GM21737 (cell line): ENCODE measurements around the gene MYL5.

Experiments used
- ATAC-seq: cut with Tn5 transposase; IDR thresholded peaks from one replicate; pipeline ENCODE4 v1.9.1; 2021; ENCODE audit warnings: mild to moderate bottlenecking, moderate library complexity; ENCODE audit not compliant: unreplicated experiment

Gene MYL5

DNA sequence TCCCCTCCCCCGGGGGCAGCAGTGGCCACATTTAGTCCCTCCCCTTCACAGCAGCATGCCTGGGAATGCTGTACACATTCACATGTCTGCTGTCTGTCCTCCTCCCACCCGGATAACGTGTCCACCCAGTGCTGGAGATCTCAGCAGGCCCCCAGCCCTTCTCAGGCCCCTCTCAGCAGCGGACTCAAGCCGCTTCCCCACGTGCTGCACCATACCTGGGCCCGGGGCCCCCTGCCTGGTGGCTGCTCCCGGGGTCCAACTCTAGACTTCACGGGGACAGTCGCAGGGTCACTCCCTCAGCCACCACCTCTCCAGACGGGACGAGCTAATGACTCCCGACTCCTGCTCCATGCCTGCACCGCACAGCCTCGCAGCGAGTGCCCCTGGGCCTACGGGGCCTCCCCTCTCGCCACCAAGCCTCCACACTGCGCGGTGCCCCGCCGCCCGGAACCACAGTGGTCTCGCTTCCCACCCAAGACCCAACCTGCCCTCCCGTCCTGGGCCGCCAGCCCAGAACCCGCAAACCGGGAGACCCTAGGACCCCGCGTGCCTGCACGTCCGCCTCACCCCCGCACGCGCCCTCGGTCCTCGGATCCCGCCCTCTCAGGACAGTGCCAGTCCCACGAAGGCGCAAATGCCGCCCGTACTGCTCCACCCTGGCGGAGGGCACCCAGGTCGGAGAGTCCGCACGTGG is 30.0 kb downstream of the MYL5 start:
- ATAC-seq = no peak

DNA sequence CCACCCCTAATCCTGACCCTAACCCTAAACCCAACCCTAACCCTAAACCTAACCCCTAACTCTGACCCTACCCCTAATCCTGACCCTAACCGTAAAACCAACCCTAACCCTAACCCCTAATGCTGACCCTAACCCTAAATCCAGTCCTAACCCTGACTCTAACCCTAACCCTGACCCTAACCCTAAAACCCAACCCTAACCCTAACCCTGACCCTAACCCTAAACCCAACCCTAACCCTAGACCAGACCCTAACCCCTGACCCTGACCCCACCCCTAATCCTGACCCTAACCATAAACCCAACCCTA is 30.6 kb downstream of the MYL5 start:
- ATAC-seq = no peak

DNA sequence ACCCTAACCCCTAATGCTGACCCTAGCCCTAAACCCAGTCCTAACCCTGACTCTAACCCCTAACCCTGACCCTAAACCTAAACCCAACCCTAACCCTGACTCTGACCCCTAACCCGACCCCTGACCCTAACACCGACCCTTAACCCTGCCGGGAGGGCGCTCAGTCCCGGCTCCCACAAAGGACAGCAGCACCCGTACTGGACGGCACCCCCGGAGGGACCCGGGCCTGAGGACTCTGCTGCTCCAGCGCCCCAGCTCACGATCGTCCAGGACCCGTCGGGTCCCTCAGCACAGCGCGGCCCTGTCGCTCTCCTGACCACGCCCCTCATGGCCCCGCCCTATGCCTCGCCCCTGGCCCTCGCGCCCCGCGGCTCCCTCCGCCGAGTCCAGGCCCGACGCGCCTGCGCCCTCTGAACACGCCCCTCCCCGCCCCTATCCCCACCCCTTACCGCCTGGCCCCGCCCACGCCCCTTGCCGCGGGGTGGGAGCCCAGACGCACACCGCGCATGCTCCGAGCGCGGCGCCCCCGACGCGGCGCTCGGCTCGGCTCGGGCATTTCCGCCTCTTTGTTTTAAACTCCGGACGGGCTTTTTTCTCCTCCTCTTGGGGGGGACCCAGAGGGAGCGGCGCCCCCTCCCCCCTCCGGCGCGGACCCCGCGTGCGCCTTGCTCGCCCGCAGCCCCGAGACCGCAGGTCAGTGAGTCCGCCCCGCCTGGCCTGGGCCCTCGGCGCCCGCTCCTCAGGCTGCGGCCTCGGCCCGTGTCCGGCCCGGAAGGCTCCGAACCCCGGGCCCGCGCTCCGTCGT is 31.1 kb downstream of the MYL5 start, which contains the start of gene PCGF3:
TSS of gene PCGF3 (plus strand) at position 555 of the 805 bp plus-strand sequence. CDS start 27,849 bp downstream, outside the sequence.
- ATAC-seq = peak; percentile 87

DNA sequence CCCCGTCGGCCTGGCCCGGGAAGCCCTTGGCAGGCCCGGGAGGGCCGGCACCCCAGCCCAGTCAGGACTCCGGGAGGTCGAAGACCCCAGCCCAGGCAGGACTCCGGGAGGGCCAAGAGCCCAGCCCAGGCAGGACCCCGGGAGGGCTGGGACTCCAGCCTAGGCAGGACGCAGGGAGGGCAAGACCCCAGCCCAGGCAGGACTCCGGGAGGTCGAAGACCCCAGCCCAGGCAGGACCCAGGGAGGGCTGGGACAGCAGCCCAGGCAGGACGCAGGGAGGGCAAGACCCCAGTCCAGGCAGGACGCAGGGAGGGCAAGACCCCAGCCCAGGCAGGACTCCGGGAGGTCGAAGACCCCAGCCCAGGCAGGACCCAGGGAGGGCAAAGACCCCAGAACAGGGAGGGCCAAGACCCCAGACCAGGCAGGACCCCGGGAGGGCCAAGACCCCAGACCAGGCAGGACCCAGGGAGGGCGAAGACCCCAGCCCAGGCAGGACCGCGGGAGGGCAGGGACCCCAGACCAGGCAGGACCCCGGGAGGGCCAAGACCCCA is 31.8 kb downstream of the MYL5 start:
- peak; percentile 5 for ATAC-seq

DNA sequence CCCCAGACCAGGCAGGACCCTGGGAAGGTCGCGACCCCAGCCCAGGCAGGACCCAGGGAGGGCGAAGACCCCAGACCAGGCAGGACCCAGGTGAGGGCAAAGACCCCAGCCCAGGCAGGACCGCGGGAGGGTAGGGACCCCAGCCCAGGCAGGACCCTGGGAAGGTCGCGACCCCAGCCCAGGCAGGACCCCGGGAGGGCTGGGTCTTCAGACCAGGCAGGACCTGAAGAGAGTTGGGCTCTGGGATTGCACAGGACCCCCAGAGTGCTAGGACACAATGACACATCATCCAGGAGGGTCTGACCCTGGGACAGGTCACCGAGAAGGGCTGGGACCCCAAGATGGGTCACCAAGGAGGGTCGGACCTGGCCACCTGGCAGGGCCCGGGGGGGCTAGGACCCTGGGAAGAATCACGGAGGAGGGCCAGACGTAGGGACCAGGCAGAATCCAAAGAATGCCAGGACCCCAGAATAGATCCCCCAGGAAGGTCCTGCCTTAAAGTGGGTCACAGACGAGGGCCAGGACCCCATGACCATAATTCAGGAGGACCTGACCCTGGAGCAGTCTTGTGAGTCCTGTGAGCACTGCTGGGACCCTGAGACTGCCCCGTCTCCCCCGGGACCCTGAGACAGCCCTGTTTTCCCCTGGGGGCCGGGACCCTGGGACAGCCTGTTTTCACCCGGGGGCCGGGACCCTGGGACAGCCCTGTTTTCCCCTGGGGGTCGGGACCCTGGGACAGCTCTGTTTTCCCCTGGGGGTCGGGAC is 32.7 kb downstream of the MYL5 start:
- no peak for ATAC-seq

DNA sequence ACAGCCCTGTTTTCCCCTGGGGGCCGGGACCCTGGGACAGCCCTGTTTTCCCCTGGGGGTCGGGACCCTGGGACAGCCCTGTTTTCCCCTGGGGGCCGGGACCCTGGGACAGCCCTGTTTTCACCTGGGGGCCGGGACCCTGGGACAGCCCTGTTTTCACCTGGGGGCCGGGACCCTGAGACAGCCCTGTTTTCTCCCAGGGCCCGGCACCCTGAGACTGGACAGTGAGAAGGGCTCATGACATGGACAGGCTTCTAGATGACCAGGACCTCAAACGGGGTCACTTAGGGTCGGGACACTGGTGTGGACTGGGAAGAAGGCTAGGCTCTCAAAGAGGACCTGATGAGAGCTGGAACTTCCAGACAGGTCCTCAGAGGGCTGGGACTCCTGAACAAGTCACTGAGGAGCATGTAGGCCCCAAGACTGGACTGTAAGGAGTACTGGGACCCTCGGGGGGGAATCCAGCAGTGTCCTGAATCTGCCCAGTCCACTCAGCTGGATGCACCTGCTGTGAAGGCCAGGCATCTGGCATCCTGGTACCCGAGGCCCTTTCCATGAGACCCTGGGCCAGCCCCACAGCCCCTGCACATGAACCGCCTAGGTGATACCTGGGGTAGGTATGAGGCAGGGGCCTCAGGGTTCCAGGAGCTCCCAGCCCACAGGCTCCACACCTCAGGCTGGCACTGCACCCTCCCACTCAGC is 33.7 kb downstream of the MYL5 start:
- ATAC-seq = no peak

DNA sequence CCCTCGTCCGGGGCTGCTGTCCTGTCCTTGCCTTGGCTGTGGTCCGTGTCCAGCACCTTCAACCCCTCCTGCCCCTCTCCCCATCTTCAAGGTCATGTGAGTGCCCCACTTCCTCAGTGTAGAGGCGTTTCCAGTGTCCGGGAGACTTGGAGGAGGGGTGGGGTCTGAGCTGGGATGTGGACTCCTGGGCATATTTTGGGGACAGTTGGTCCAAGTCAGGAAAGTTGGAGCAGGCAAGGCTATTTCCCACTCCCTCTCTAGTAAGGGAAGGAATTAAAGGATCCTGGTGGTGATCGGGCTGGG is 34.2 kb downstream of the MYL5 start:
- no peak for ATAC-seq

DNA sequence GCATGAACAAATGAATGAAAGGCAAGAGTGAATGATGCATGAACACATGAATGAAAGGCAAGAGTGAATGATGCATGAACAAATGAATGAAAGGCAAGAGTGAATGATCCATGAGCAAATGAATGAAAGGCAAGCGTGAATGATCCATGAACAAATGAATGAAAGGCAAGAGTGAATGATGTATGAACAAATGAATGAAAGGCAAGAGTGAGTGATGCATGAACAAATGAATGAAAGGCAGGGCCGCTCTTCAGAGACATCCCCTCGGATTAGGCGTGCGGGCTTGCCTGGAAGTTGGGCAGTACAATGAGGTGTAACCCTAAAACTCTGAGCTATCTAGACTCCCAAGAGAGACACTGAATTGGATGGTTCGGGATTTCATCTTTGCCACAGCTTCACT is 35.0 kb downstream of the MYL5 start:
- no peak for ATAC-seq

DNA sequence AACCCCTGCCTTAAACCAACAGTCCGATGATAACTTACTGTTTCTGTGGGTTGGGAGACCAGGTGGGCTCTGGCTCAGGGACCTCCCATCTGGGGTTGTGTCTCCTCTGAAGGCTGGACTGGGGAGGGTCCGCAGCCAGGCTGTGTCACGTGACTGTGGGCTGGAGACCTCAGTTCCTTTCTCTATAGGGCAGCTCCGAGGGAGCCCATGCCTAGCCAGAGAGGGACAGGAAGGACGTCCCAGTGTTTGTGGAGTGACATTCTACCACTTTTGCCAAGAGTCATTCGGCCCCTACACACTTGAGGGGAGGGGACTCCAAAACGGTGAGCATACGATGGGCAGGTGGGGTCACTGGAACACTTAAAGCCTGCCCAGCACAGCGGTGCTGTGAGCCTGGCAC is 35.8 kb downstream of the MYL5 start:
- ATAC-seq = no peak

DNA sequence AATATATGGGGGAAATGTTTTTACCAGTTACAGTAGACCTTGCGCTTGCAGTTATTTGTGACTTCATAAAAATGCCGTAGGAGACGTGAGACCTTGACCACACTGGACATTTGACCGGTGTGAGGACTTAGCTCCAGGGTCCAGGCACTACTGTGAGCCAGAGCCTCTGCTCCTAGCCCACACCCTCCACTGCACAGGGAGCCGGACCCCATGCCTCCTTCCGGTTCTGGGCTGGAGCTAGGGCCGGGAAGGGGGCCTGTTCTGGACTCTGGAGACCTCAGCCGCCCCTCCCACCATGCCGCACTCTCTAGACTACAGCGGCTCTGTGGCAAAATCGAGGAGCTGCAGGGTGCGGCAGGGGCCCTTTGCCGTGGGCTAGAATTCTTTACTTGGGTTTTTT is 36.6 kb downstream of the MYL5 start:
- no peak for ATAC-seq

DNA sequence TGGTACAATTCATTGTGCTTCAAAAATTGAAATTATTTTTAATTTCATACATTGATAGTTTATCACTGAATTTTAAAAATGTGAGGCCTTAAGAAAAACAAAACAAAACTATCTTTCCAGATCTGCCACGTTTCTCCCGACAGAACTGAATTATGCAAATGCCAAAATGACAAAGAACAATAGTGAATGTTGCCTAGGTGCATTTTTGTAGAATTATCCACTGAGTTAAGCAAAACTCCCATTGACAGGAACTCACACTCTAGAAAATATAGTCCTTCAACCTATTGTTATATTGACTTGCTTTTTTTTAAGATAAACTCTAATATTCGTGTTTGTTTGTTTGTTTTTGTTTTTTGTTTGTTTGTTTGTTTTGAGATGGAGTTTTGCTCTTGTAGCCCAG is 37.8 kb downstream of the MYL5 start:
- no peak for ATAC-seq

DNA sequence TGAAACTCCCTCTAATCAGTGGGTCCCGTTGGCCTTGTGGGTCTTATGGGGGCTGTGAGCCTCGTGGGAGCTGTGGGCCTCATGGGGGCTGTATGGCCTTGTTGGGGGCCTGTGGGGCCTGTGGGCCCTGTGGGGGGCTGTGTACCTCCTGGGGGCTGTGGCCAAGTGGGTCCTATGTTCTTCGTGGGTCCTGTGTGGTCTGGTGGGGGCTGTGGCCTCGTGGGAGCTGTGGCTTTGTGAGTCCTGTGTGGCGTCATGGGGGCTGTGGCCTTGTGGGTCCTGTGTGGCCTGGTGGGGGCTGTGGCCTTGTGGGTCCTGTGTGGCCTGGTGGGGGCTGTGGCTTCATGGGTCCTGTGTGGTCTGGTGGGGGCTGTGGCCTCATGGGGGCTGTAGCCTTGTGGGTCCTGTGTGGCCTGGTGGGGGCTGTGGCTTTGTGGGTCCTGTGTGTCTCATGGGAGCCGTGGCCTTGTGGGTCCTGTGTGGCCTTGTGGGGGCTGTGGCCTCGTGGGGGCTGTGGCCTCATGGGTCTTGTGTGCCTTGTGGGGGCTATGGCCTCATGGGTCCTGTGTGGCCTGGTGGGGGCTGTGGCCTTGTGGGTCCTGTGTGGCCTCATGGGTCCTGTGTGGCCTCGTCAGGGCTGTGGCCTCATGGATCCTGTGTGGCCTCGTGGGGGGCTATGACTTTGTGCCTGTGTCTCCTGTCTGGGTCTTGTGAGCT is 38.7 kb downstream of the MYL5 start:
- ATAC-seq = no peak

DNA sequence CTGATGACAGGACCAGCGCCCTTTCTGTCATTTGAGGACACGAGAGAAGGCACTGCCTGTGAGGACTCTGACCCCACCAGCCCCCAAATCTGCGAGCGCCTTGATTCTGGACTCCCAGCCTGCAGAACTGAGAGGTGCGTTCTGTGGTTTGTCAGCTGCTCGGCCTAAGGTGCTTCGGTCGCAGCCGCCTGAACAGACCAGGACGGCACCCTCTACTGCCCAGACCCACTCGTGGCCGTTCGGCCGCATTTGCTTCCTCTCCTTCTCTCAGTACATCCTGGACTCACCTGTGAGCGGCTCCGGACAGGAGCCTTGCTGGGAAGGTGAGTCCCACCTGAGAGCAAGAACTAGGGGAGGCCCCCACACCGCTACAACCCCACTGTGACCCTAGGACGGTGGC is 39.7 kb downstream of the MYL5 start:
- no peak for ATAC-seq

DNA sequence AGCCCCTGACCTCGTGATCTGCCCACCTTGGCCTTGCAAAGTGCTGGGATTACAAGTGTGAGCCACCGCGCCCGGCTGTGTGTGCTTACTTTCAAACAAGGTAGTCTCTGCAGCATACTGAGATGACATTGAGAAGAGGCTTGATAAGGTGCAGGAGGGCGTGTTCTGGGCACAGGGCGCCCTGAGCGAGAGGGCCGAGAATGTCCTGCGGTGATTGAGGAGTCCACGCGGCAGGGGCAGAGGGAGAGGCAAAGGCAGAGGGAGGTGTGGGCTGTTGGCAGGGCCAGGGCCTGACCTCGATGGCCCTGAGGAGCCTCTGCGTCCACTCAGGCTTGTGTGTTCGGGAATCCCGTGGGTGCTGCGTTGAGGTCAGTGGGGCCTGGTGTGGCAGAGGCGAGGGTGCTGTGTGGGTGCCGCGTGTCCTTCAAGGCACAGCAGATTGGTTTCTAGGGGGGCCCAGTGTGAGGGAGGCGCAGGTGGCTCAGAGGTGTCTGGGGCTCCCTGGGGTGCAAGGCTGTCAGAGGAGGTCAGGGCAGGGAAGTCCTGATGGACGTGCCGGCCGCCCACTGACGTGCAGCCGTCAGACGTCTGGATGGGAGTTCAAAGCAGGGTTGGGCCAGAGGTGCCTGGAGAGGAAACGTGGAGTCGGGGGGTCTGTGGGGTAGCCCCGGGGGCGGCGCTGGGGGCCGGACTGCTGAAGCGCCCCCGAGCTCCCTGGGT is 43.4 kb downstream of the MYL5 start:
- ATAC-seq = no peak

DNA sequence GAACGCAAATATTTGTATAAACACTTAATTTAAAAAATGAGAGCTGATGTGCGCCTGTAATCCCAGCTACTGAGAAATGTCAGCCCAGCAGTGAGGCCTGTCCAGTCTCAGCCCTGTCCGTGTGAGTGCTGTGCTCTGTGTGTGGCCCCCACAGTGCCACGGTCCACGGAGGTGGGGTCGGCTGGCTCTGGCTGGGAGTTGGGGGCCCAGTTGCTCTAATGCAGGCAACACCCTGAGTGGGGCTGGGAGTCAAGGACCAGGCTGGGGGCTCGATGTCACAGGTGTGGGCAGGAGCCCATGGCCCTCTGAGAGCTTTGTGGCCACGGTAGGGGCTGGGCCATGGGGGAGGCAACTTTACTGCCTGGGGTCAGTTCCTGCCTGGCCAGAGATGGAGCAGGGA is 44.1 kb downstream of the MYL5 start:
- no peak for ATAC-seq

DNA sequence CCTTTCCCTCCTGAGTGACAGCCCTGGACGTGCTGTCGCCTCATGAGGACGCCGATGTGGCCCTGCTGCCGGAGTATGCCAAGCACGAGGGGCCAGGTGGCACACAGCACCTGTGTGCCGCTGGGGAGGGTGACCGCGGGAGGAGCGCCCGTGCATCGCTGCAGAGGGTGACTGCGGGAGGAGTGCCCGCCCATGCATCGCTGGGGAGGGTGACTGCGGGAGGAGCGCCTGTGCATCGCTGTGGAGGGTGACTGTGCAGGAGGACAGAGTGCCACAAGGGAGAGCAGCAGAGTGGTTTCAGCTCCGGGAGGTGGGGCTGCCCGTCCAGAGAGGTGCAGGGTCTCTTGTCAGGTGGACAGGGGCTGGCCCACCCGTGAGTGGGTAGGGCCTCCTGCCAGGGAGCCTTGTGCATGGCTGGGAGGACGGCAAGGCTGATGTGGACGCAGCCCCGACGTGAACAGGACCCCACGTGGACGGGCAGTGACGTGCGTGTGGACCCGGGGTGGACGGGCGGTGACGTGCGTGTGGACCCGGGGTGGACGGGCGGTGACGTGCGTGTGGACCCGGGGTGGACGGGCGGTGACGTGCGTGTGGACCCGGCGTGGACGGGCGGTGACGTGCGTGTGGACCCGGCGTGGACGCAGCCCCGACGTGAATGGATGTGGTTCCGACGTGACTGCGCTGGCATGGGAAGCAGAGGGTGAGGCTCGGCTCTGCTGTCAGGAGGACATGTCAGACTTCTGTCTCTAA is 45.9 kb downstream of the MYL5 start:
- no peak for ATAC-seq

DNA sequence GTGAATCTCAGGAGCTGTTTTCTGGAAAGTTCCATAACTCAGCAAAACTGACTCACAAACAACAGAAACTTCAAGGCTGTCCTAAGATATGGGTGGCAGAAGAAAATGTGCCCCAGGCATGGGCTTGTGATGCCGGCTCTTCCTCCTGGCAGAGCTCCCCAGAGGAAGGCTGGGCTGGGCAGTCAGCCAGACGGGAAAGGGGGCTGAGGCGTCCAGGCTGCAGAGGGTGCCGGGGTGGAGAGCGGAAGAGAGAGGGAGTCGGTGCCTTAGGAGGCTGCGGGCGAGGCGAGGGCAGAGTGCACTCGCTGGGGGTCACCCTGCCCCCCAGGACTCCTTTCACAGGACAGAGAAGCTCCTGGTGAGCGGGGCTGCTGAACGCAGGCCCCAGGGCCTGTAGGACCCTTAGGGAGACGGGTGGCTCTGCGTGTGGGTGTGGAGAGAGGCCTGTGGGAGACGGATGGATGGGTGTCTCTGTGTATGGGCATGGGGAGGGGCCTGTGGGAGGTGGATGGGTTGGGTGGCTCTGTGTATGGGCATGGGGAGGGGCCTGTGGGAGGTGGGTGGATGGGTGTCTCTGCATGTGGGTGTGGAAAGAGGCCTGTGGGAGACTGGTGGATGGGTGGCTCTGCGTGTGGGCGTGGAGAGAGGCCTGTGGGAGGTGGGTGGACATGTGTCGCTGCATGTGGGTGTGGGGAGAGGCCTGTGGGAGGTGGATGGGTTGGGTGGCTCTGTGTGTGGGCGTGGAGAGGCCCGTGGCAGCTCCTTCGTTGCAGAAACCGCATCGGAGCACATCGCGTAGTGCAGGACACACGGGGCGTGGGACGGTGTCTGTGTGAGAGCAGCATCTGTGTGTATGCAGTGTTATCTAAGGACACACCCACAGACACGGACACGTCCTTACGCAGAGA is 47.2 kb downstream of the MYL5 start:
- no peak for ATAC-seq

DNA sequence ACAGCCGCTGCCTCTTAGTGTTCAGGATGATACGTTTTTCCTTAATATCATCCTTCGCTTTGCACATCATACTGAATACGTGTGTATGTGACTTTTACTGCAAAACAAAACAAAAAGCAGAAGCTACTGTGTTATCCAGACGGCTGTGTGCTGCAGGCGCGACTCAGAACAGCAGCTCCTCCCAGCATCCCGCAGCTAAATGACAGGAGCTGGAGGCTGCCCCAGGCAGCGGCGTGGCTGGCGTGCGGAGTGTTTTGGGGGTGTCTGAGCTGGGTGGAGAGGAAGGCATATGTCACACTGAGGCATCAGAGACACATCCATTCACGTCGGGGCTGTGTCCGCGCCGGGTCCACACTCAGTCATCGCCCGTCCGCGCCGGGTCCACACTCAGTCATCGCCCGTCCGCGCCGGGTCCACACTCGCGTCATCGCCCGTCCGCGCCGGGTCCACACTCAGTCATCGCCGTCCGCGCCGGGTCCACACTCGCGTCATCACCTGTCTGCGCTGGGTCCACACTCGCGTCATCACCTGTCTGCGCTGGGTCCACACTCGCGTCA is 47.9 kb downstream of the MYL5 start:
- ATAC-seq = no peak
